Neuronal stem cell (in vitro differentiated cells): ENCODE data around the gene FLRT2.
A peak's percentile ranks its signal among the peaks of the same experiment; 100 is the strongest.

ENCODE experiments used
- DNase-seq: peaks from one replicate; pipeline ENCODE4 v3.0.0-alpha.2; 2013; ENCODE audit warnings: low spot score
- H2AFZ ChIP-seq: one replicate; pipeline ENCODE4 v1.6.1; 2013; ENCODE audit warnings: mild to moderate bottlenecking, low read length, inconsistent platforms
- H2AK5ac ChIP-seq: 2 replicates; pipeline ENCODE4 v1.6.1; 2013; ENCODE audit warnings: low read depth, mild to moderate bottlenecking, inconsistent platforms, low read length, moderate library complexity, mixed read lengths
- H2BK120ac ChIP-seq: 2 replicates; pipeline ENCODE4 v1.6.1; 2013; ENCODE audit warnings: low read depth, mild to moderate bottlenecking, inconsistent platforms, low read length, moderate library complexity, mixed read lengths
- H2BK12ac ChIP-seq: one replicate; pipeline ENCODE4 v1.6.1; 2013; ENCODE audit warnings: low read length, inconsistent platforms
- H2BK15ac ChIP-seq: 2 replicates; pipeline ENCODE4 v1.6.1; 2013; ENCODE audit warnings: mild to moderate bottlenecking, low read length, inconsistent platforms, mixed read lengths
- H2BK5ac ChIP-seq: one replicate; pipeline ENCODE4 v1.6.1; 2013; ENCODE audit warnings: inconsistent platforms, mild to moderate bottlenecking, low read length, moderate library complexity
- H3K14ac ChIP-seq: one replicate; pipeline ENCODE4 v1.6.1; 2013; ENCODE audit warnings: low read length, inconsistent platforms
- H3K18ac ChIP-seq: 2 replicates; pipeline ENCODE4 v1.6.1; 2013; ENCODE audit warnings: low read length, inconsistent platforms
- H3K23ac ChIP-seq: 2 replicates; pipeline ENCODE4 v1.6.1; 2013; ENCODE audit warnings: low read depth, mild to moderate bottlenecking, mixed read lengths, low read length, inconsistent platforms; ENCODE audit not compliant: poor library complexity
- H3K27ac ChIP-seq: replicated peaks from 3 replicates; pipeline ENCODE4 v1.5.1; 2013; ENCODE audit warnings: low read length, inconsistent platforms
- H3K27me3 ChIP-seq, 3 experiments: 2 replicates each; pipeline ENCODE4 v1.6.1; 2013; ENCODE audit warnings: low read length in 3 of 3, mild to moderate bottlenecking in 2 of 3, inconsistent platforms in 1 of 3, low read depth in 1 of 3, mixed read lengths in 1 of 3, moderate library complexity in 1 of 3; ENCODE audit not compliant: control insufficient read depth in 3 of 3, insufficient read depth in 3 of 3
- H3K36me3 ChIP-seq, 2 donors: replicated peaks in 1 of 2; 2 replicates each; pipeline ENCODE4 v1.6.1; 2013; ENCODE audit warnings: low read length in 2 of 2; ENCODE audit not compliant: control insufficient read depth in 2 of 2, insufficient read depth in 2 of 2
- H3K4ac ChIP-seq: 2 replicates; pipeline ENCODE4 v1.6.1; 2013; ENCODE audit warnings: inconsistent platforms, mild to moderate bottlenecking, low read length, moderate library complexity
- H3K4me1 ChIP-seq, 2 donors: 1 replicate in 1 of 2; 2 replicates in 1 of 2; pipeline ENCODE4 v1.6.1; 2013; ENCODE audit warnings: low read length in 2 of 2, low read depth in 1 of 2; ENCODE audit not compliant: control insufficient read depth in 2 of 2, insufficient read depth in 1 of 2
- H3K4me2 ChIP-seq: one replicate; pipeline ENCODE4 v1.6.1; 2013; ENCODE audit warnings: mild to moderate bottlenecking, low read length, inconsistent platforms; ENCODE audit not compliant: insufficient read depth, poor library complexity, severe bottlenecking
- H3K4me3 ChIP-seq, 2 donors: 2 replicates each; pipeline ENCODE4 v1.5.1; 2013; ENCODE audit warnings: low read length in 2 of 2, mild to moderate bottlenecking in 2 of 2, inconsistent platforms in 1 of 2, moderate library complexity in 1 of 2
- H3K79me1 ChIP-seq: one replicate; pipeline ENCODE4 v1.6.1; 2013; ENCODE audit warnings: low read depth, mild to moderate bottlenecking, inconsistent platforms, low read length, moderate library complexity
- H3K9ac ChIP-seq: one replicate; pipeline ENCODE4 v1.6.1; 2013; ENCODE audit warnings: mild to moderate bottlenecking, low read depth, low read length, inconsistent platforms; ENCODE audit not compliant: poor library complexity
- H3K9me3 ChIP-seq, 2 donors: replicated peaks in 1 of 2; 2 replicates each; pipeline versions ENCODE3 to v1.6.1; 2013; ENCODE audit warnings: low read length in 2 of 2, mild to moderate bottlenecking in 2 of 2, inconsistent platforms in 1 of 2, low read depth in 1 of 2, mixed read lengths in 1 of 2, moderate library complexity in 1 of 2; ENCODE audit not compliant: control insufficient read depth in 2 of 2, insufficient read depth in 1 of 2
- H4K8ac ChIP-seq: one replicate; pipeline ENCODE4 v1.6.1; 2013; ENCODE audit warnings: low read depth, mild to moderate bottlenecking, inconsistent platforms, low read length, moderate library complexity
- H4K91ac ChIP-seq: one replicate; pipeline ENCODE4 v1.6.1; 2013; ENCODE audit warnings: low read length, low read depth, mild to moderate bottlenecking, inconsistent platforms; ENCODE audit not compliant: poor library complexity
- whole genome bisulfite sequencing, 2 donors: extraction: QIAGEN DNeasy Blood & Tissue Kit; methylation state at CpG; one replicate each; pipeline ENCODE4 v1.1.7; 2013; ENCODE audit warnings: missing lambda C conversion rate in 2 of 2, mixed read lengths in 1 of 2; ENCODE audit not compliant: insufficient read length in 2 of 2, insufficient replicate concordance in 1 of 2; ENCODE audit errors: extremely low coverage in 2 of 2; 5-methylcytosine and 5-hydroxymethylcytosine counted together

FLRT2 gene

GRCh38 chr14:85581691-85582090 is 51.7 kb downstream of the FLRT2 start:
- Histone ChIP-seq H2BK120ac (no peak overlapping the region), H3K18ac (no peak overlapping the region), H3K14ac (no peak overlapping the region), H3K23ac (no peak overlapping the region), H4K8ac (no peak overlapping the region), H2BK12ac (no peak overlapping the region), H3K9ac (no peak overlapping the region), H2AFZ (no peak overlapping the region), H3K4me2 (no peak overlapping the region), H2BK15ac (no peak overlapping the region), H3K36me3 (no peaks in the 10 kb centered on the region), H3K27ac (no peak overlapping the region), H2AK5ac (no peak overlapping the region), H3K4me1 (peaks cover 4% of the 10 kb centered on the region in 2 donors), H3K27me3 (no peaks in the 10 kb centered on the region), H3K4me3 (no peak overlapping the region), H2BK5ac (no peak overlapping the region), H3K79me1 (no peaks in the 10 kb centered on the region), H4K91ac (no peak overlapping the region), H3K4ac (no peak overlapping the region), H3K9me3 (no peaks in the 10 kb centered on the region)
- no peak for DNase-seq
- WGBS, 2 donors: no CpG with 5 or more reads among the region's 1 CpG

GRCh38 chr14:85583380-85583779 is 53.4 kb downstream of the FLRT2 start:
- H3K14ac ChIP-seq: no peak overlapping the region
- no peaks in the 10 kb centered on the region for H3K9me3 ChIP-seq
- no peak overlapping the region for H3K27ac ChIP-seq
- no peak overlapping the region for H4K91ac ChIP-seq
- H3K27me3 ChIP-seq: no peaks in the 10 kb centered on the region
- no peaks in the 10 kb centered on the region for H3K79me1 ChIP-seq
- H3K23ac ChIP-seq: no peak overlapping the region
- H3K4me3 ChIP-seq: no peak overlapping the region
- peaks cover 4% of the 10 kb centered on the region in 2 donors for H3K4me1 ChIP-seq
- no peak overlapping the region for H4K8ac ChIP-seq
- no peak overlapping the region for H3K9ac ChIP-seq
- H3K4ac ChIP-seq: no peak overlapping the region
- no peak overlapping the region for H2BK15ac ChIP-seq
- H2AK5ac ChIP-seq: no peak overlapping the region
- H3K18ac ChIP-seq: no peak overlapping the region
- H2BK120ac ChIP-seq: no peak overlapping the region
- no peak overlapping the region for H2BK12ac ChIP-seq
- WGBS, 2 donors: no CpG with 5 or more reads among the region's 5 CpGs
- no peak overlapping the region for H3K4me2 ChIP-seq
- no peak overlapping the region for H2AFZ ChIP-seq
- no peak for DNase-seq
- no peaks in the 10 kb centered on the region for H3K36me3 ChIP-seq
- no peak overlapping the region for H2BK5ac ChIP-seq

GRCh38 chr14:85584481-85584880 is 54.5 kb downstream of the FLRT2 start:
- Histone ChIP-seq H3K4me3 (no peak overlapping the region), H3K4me1 (peaks cover 2 to 4% of the 10 kb centered on the region in 2 donors), H3K4ac (no peak overlapping the region), H2BK120ac (no peak overlapping the region), H2BK5ac (no peak overlapping the region), H3K23ac (no peak overlapping the region), H3K9ac (no peak overlapping the region), H4K8ac (no peak overlapping the region), H3K27me3 (no peaks in the 10 kb centered on the region), H2AFZ (no peak overlapping the region), H2AK5ac (no peak overlapping the region), H3K4me2 (no peak overlapping the region), H2BK12ac (no peak overlapping the region), H4K91ac (no peak overlapping the region), H3K18ac (no peak overlapping the region), H2BK15ac (no peak overlapping the region), H3K27ac (no peak overlapping the region), H3K79me1 (no peaks in the 10 kb centered on the region), H3K9me3 (no peaks in the 10 kb centered on the region), H3K36me3 (no peaks in the 10 kb centered on the region), H3K14ac (no peak overlapping the region)
- no CpG with 5 or more reads among the region's 6 CpGs for WGBS, 2 donors
- no peak for DNase-seq

- no peak overlapping the region for H2BK12ac ChIP-seq
- no peaks in the 10 kb centered on the region for H3K79me1 ChIP-seq
- WGBS, 2 donors: no CpG with 5 or more reads among the region's 6 CpGs
- no peak overlapping the region for H2BK15ac ChIP-seq
- no peak overlapping the region for H2AK5ac ChIP-seq
- H3K27me3 ChIP-seq: no peaks in the 10 kb centered on the region
- H3K36me3 ChIP-seq: no peaks in the 10 kb centered on the region
- H4K8ac ChIP-seq: no peak overlapping the region
- no peak overlapping the region for H4K91ac ChIP-seq
- no peak overlapping the region for H3K4ac ChIP-seq
- no peak overlapping the region for H3K23ac ChIP-seq
- no peak overlapping the region for H3K18ac ChIP-seq
- H3K27ac ChIP-seq: no peak overlapping the region
- H2BK120ac ChIP-seq: no peak overlapping the region
- H3K4me3 ChIP-seq: no peak overlapping the region
- no peak overlapping the region for H3K14ac ChIP-seq
- H3K4me1 ChIP-seq: peaks cover 0 to 2% of the 10 kb centered on the region in 2 donors
- H3K9me3 ChIP-seq: no peaks in the 10 kb centered on the region
- H2AFZ ChIP-seq: peak overlapping the region; percentile 6
- H3K9ac ChIP-seq: no peak overlapping the region
- DNase-seq: no peak
- no peak overlapping the region for H2BK5ac ChIP-seq
- no peak overlapping the region for H3K4me2 ChIP-seq
Measured at GRCh38 chr14:85587151-85587711, 57.3 kb downstream of the FLRT2 start.
